Measurements from ENCODE around the gene RPS10.
"Not testable (repeated sequence)": the region's sequence is repeated elsewhere in the genome, so short reads cannot be mapped to it uniquely, and the experiment has no call there.

RPS10 gene

GRCh38 chr6:34412016-34412415, 13.9 kb downstream of the RPS10 start:
- Histone ChIP-seq H3K79me2 (ENCODE audit: insufficient read depth, low read length) (no peaks in the 10 kb centered on the region), H4K20me1 (ENCODE audit: insufficient read depth, low read length) (peaks cover 6% of the 10 kb centered on the region; the same call in 1 of the 2 replicates), H3K4me3 (ENCODE audit: low read depth in 1 of 2, low read length in 2 of 2) (no peak overlapping the region), H3K4me1 (ENCODE audit: insufficient read depth, low read length) (no peaks in the 10 kb centered on the region), H2AFZ (ENCODE audit: low read depth, low read length) (no peak overlapping the region), H3K9ac (ENCODE audit: low read depth, low read length) (no peak overlapping the region), H3K27ac (ENCODE audit: low read length) (no peak overlapping the region), H3K36me3 (ENCODE audit: insufficient read depth, low read length) (peaks cover 27% of the 10 kb centered on the region), H3K4me2 (ENCODE audit: insufficient read depth, low read length) (no peak overlapping the region), H3K27me3 (ENCODE audit: insufficient read depth, low read length, poor library complexity) (no peaks in the 10 kb centered on the region), H3K9me3 (ENCODE audit: insufficient read depth, low read length, severe bottlenecking) (no peaks in the 10 kb centered on the region)
- ATAC-seq (ENCODE audit: insufficient read depth, low read depth) (no peak), DNase-seq (no peak)
- no peak for TF ChIP-seq EZH2 (IDR thresholded peaks at IDR 0.05; ENCODE audit: borderline replicate concordance, low read depth, low read length, severe bottlenecking)
- TF ChIP-seq CTCF (IDR thresholded peaks at IDR 0.05; ENCODE audit: borderline replicate concordance, extremely low read depth, low read length, poor library complexity, severe bottlenecking), result no peak

- H3K4me3 ChIP-seq (ENCODE audit: low read depth in 1 of 2, low read length in 2 of 2); H2AFZ ChIP-seq (ENCODE audit: low read depth, low read length); ATAC-seq (ENCODE audit: insufficient read depth, low read depth); H3K4me2 ChIP-seq (ENCODE audit: insufficient read depth, low read length); H3K4me1 ChIP-seq (ENCODE audit: insufficient read depth, low read length); H3K27ac ChIP-seq (ENCODE audit: low read length); H3K27me3 ChIP-seq (ENCODE audit: insufficient read depth, low read length, poor library complexity); H3K9me3 ChIP-seq (ENCODE audit: insufficient read depth, low read length, severe bottlenecking); H3K36me3 ChIP-seq (ENCODE audit: insufficient read depth, low read length); H4K20me1 ChIP-seq (ENCODE audit: insufficient read depth, low read length); H3K9ac ChIP-seq (ENCODE audit: low read depth, low read length); DNase-seq; H3K79me2 ChIP-seq (ENCODE audit: insufficient read depth, low read length): not testable (repeated sequence)
Observed at GRCh38 chr6:34407915-34408314, 18.0 kb downstream of the RPS10 start.

- H3K36me3 ChIP-seq (ENCODE audit: insufficient read depth, low read length), result no peaks in the 10 kb centered on the region; the same call in 1 of the 2 replicates
- H3K79me2 ChIP-seq (ENCODE audit: insufficient read depth, low read length), result peaks cover 15% of the 10 kb centered on the region
- TF ChIP-seq CTCF (IDR thresholded peaks at IDR 0.05; ENCODE audit: borderline replicate concordance, extremely low read depth, low read length, poor library complexity, severe bottlenecking) (no peak), EZH2 (IDR thresholded peaks at IDR 0.05; ENCODE audit: borderline replicate concordance, low read depth, low read length, severe bottlenecking) (no peak)
- peaks cover 13% of the 10 kb centered on the region for H3K4me1 ChIP-seq (ENCODE audit: insufficient read depth, low read length)
- H3K27ac ChIP-seq (ENCODE audit: low read length), result no peak overlapping the region
- no peak for DNase-seq
- H3K9ac ChIP-seq (ENCODE audit: low read depth, low read length), result no peak overlapping the region
- no peak overlapping the region for H2AFZ ChIP-seq (ENCODE audit: low read depth, low read length)
- H3K4me3 ChIP-seq (ENCODE audit: low read depth in 1 of 2, low read length in 2 of 2), result no peak overlapping the region
- peaks cover 5% of the 10 kb centered on the region for H3K9me3 ChIP-seq (ENCODE audit: insufficient read depth, low read length, severe bottlenecking)
- H3K4me2 ChIP-seq (ENCODE audit: insufficient read depth, low read length), result no peak overlapping the region
- no peak for ATAC-seq (ENCODE audit: insufficient read depth, low read depth)
- no peaks in the 10 kb centered on the region for H4K20me1 ChIP-seq (ENCODE audit: insufficient read depth, low read length)
- H3K27me3 ChIP-seq (ENCODE audit: insufficient read depth, low read length, poor library complexity), result no peaks in the 10 kb centered on the region
Observed at GRCh38 chr6:34396518-34396917, 29.4 kb downstream of the RPS10 start.

GRCh38 chr6:34393966-34394305, 31.9 kb downstream of the RPS10 start:
- Histone ChIP-seq H3K4me3 (ENCODE audit: low read depth in 1 of 2, low read length in 2 of 2) (peak overlapping the region in 1 of 2 experiments; percentile 69; a peak in 2 of 4 replicates), H3K9me3 (ENCODE audit: insufficient read depth, low read length, severe bottlenecking) (peaks cover 5% of the 10 kb centered on the region), H3K4me2 (ENCODE audit: insufficient read depth, low read length) (peak overlapping the region; percentile 78), H2AFZ (ENCODE audit: low read depth, low read length) (peak overlapping the region; percentile 21; the same call in 1 of the 2 replicates), H3K79me2 (ENCODE audit: insufficient read depth, low read length) (peaks cover 40% of the 10 kb centered on the region), H3K9ac (ENCODE audit: low read depth, low read length) (peak overlapping the region; percentile 98), H3K36me3 (ENCODE audit: insufficient read depth, low read length) (peaks cover 3% of the 10 kb centered on the region; the same call in 1 of the 2 replicates), H3K4me1 (ENCODE audit: insufficient read depth, low read length) (peaks cover 31% of the 10 kb centered on the region), H3K27ac (ENCODE audit: low read length) (no peak overlapping the region), H4K20me1 (ENCODE audit: insufficient read depth, low read length) (peaks cover 8% of the 10 kb centered on the region), H3K27me3 (ENCODE audit: insufficient read depth, low read length, poor library complexity) (no peaks in the 10 kb centered on the region)
- DNase-seq, result no peak
- ATAC-seq (ENCODE audit: insufficient read depth, low read depth), result no peak
- TF ChIP-seq EZH2 (IDR thresholded peaks at IDR 0.05; ENCODE audit: borderline replicate concordance, low read depth, low read length, severe bottlenecking), result no peak
- TF ChIP-seq CTCF (IDR thresholded peaks at IDR 0.05; ENCODE audit: borderline replicate concordance, extremely low read depth, low read length, poor library complexity, severe bottlenecking), result no peak
